Epithelial cell of esophagus (primary cell): Measurements from ENCODE around the gene MARK2.

Experiments used
- DNase-seq: peaks from one replicate; pipeline ENCODE4 v3.0.0; 2010; ENCODE audit warnings: low read depth
- H3K4me3 ChIP-seq: 2 replicates; pipeline ENCODE4 v1.5.1; 2011; ENCODE audit warnings: mild to moderate bottlenecking, low read length, control low read depth
- TF ChIP-seq, protein P1 (sequence below): IDR thresholded peaks from 2 replicates; pipeline ENCODE4 v1.5.1; 2011; ENCODE audit warnings: low read depth, mild to moderate bottlenecking, low read length, control low read depth, inconsistent platforms; ENCODE audit not compliant: insufficient read depth; ENCODE audit errors: missing control alignments

MARK2 gene

DNA sequence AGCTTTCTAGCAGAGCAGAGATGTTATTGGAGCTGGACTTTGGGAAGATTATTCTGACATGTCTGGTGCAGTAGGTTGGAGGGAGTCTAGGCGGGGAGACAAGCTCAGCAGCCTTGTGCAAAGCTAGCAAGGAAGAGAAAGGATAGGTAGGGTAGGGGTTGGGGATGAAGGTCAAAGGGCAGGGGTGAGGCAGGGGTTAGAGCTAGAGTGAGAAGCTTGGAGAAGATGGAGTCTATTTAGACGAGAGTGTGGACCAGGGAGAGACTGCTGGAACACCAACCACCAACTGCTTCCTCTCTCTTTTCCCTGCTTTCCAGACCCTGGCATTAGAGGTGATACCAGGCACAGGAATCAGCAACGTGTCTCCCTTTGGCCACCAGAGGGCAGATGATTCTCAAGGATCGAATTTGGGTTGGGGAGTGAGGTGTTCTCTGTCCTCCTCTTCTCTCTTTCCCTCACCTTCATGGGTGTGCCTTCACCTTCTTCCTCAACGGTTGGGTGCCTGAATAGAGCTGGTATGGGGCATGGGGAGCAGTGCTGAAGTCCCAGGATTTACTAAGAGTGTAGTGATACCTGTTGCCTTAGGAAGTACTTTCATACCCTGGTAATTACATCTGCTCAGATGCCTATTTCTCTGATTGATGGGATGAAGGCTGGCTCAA is 1.8 kb upstream of the MARK2 start:
- no peak overlapping the region for H3K4me3 ChIP-seq
- TF ChIP-seq, protein P1, sequence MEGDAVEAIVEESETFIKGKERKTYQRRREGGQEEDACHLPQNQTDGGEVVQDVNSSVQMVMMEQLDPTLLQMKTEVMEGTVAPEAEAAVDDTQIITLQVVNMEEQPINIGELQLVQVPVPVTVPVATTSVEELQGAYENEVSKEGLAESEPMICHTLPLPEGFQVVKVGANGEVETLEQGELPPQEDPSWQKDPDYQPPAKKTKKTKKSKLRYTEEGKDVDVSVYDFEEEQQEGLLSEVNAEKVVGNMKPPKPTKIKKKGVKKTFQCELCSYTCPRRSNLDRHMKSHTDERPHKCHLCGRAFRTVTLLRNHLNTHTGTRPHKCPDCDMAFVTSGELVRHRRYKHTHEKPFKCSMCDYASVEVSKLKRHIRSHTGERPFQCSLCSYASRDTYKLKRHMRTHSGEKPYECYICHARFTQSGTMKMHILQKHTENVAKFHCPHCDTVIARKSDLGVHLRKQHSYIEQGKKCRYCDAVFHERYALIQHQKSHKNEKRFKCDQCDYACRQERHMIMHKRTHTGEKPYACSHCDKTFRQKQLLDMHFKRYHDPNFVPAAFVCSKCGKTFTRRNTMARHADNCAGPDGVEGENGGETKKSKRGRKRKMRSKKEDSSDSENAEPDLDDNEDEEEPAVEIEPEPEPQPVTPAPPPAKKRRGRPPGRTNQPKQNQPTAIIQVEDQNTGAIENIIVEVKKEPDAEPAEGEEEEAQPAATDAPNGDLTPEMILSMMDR, result peak; percentile 91

GRCh38 chr11:63837739-63838138 is 1.2 kb upstream of the MARK2 start:
- H3K4me3 ChIP-seq, result no peak overlapping the region
- no peak for DNase-seq
- TF ChIP-seq, protein P1, result no peak

More for the DNA sequence above, 1.8 kb upstream of the MARK2 start:
- peak; percentile 81 for DNase-seq

- TF ChIP-seq, protein P1, result no peak
- no peak for DNase-seq
- H3K4me3 ChIP-seq, result peak overlapping the region; percentile 4
Observed at GRCh38 chr11:63838150-63838677, 696 bp upstream of the MARK2 start.

GRCh38 chr11:63839508-63840355 is 822 bp downstream of the MARK2 start:
- peak overlapping the region; percentile 96 for H3K4me3 ChIP-seq
- no peak for DNase-seq
- TF ChIP-seq, protein P1, result no peak

- TF ChIP-seq, protein P1, result no peak
- DNase-seq, result no peak
Observed at GRCh38 chr11:63840356-63841060, 1.6 kb downstream of the MARK2 start.

GRCh38 chr11:63841554-63841953 is 2.6 kb downstream of the MARK2 start:
- peak overlapping the region; percentile 96 for H3K4me3 ChIP-seq
- peak; percentile 86 for DNase-seq
- TF ChIP-seq, protein P1, result no peak

More at GRCh38 chr11:63840356-63841060, 1.6 kb downstream of the MARK2 start:
- H3K4me3 ChIP-seq, result peak overlapping the region; percentile 96
